Colonic mucosa (tissue), 4 donors: ENCODE measurements around the gene TTF2. TPM values are rescaled to one million over a fixed set of nuclear protein-coding genes. Genes with fewer than 3 reads are reported as not detected.

ENCODE experiments used
- DNase-seq: peaks from one replicate; pipeline ENCODE4 v3.0.0-alpha.2; 2020
- H3K27ac ChIP-seq: fragments of 200-600 bp; one replicate; pipeline ENCODE4 v1.8.0; 2021
- H3K27me3 ChIP-seq: fragments of 200-600 bp; one replicate; pipeline ENCODE4 v1.8.0; 2021
- H3K36me3 ChIP-seq: fragments of 200-600 bp; one replicate; pipeline ENCODE4 v1.8.0; 2021
- H3K4me1 ChIP-seq: fragments of 200-600 bp; one replicate; pipeline ENCODE4 v1.8.0; 2021; ENCODE audit warnings: mild to moderate bottlenecking
- H3K4me3 ChIP-seq: fragments of 200-600 bp; one replicate; pipeline ENCODE4 v1.8.0; 2021
- H3K9ac ChIP-seq, 2 donors: one replicate each; pipeline ENCODE4 v1.7.0; 2013; ENCODE audit warnings: control low read depth in 2 of 2, low read depth in 2 of 2, low read length in 2 of 2
- H3K9me3 ChIP-seq: fragments of 200-600 bp; one replicate; pipeline ENCODE4 v1.8.0; 2021
- CTCF ChIP-seq: fragments of 200-600 bp; IDR thresholded peaks from one replicate; pipeline ENCODE4 v1.8.0; 2022; ENCODE audit warnings: antibody characterized with exemption, mild to moderate bottlenecking
- intact Hi-C: fragments of 100-400 bp; cut with DNase I; formaldehyde crosslinking; loops from one replicate; pipeline ENCODE4 v1.14.1; 2022
- total RNA-seq, 2 donors: library from RNA; stranded (reverse); fragmentation: NEBNext Ultra II Directional in 1 of 2; extraction: Animal tissue kit (Norgen Biotek cat#: 25700) in 1 of 2; gene quantifications; one replicate each; pipeline ENCODE4 v1.2.1, GENCODE V29; 2021
- donor health status: healthy.
- donor health status: DM: no; HTN: no; CAD: no.
- donor health status: DM: no; HTN: no; CAD: no.

TTF2 gene
- total RNA-seq, 2 donors from 2014 or later: 25.0 to 50.5 TPM

GRCh38 chr1:117113199-117113598 is 53.1 kb downstream of the TTF2 start:
- H3K36me3 ChIP-seq: no peaks in the 10 kb centered on the region
- no peak overlapping the region for H3K9ac ChIP-seq
- H3K27ac ChIP-seq: no peak overlapping the region
- no peak for TF ChIP-seq CTCF
- no peak for DNase-seq
- H3K9me3 ChIP-seq: no peaks in the 10 kb centered on the region
- intact Hi-C loops: no loop called here
- H3K27me3 ChIP-seq: no peaks in the 10 kb centered on the region
- no peak overlapping the region for H3K4me3 ChIP-seq
- no peaks in the 10 kb centered on the region for H3K4me1 ChIP-seq

GRCh38 chr1:117114877-117115276 is 54.8 kb downstream of the TTF2 start:
- Histone ChIP-seq H3K36me3 (no peaks in the 10 kb centered on the region), H3K4me3 (no peak overlapping the region), H3K27me3 (no peaks in the 10 kb centered on the region), H3K9ac (no peak overlapping the region), H3K9me3 (no peaks in the 10 kb centered on the region), H3K4me1 (no peaks in the 10 kb centered on the region), H3K27ac (no peak overlapping the region)
- no peak for TF ChIP-seq CTCF
- no peak for DNase-seq
- intact Hi-C loops: no loop called here

- intact Hi-C loops: no loop called here
- no peaks in the 10 kb centered on the region for H3K9me3 ChIP-seq
- no peak overlapping the region for H3K27ac ChIP-seq
- no peaks in the 10 kb centered on the region for H3K4me1 ChIP-seq
- no peaks in the 10 kb centered on the region for H3K36me3 ChIP-seq
- DNase-seq: no peak
- no peak for TF ChIP-seq CTCF
- no peaks in the 10 kb centered on the region for H3K27me3 ChIP-seq
- no peak overlapping the region for H3K4me3 ChIP-seq
- no peak overlapping the region for H3K9ac ChIP-seq
These were observed 56.1 kb downstream of the TTF2 start for GRCh38 chr1:117116090-117116783.

GRCh38 chr1:117116784-117117130 is 56.6 kb downstream of the TTF2 start:
- no peak for TF ChIP-seq CTCF
- DNase-seq: no peak
- Histone ChIP-seq H3K27ac (no peak overlapping the region), H3K4me3 (no peak overlapping the region), H3K36me3 (no peaks in the 10 kb centered on the region), H3K9me3 (no peaks in the 10 kb centered on the region), H3K4me1 (no peaks in the 10 kb centered on the region), H3K9ac (no peak overlapping the region), H3K27me3 (no peaks in the 10 kb centered on the region)
- intact Hi-C loops: no loop called here

GRCh38 chr1:117117697-117118096 is 57.6 kb downstream of the TTF2 start:
- no peak for TF ChIP-seq CTCF
- Histone ChIP-seq H3K9me3 (no peaks in the 10 kb centered on the region), H3K36me3 (no peaks in the 10 kb centered on the region), H3K27ac (no peak overlapping the region), H3K4me1 (no peaks in the 10 kb centered on the region), H3K4me3 (no peak overlapping the region), H3K9ac (no peak overlapping the region), H3K27me3 (no peaks in the 10 kb centered on the region)
- DNase-seq: no peak
- intact Hi-C loops: no loop called here
